ENCODE data around the gene ASB13. TPM values are rescaled to one million over a fixed set of nuclear protein-coding genes. Genes with fewer than 3 reads are reported as not detected.

ASB13 gene
- total and polyA plus RNA-seq, 2 donors (not counting 1 experiment from before 2014, with no cell fraction given), result 5.4 to 15.4 TPM

GRCh38 chr10:5609952-5610616 lies 56.3 kb downstream of the ASB13 start:
- no peak overlapping the region for H3K4me3 ChIP-seq (replicated peaks in 1 of 4; ENCODE audit: control extremely low read depth in 1 of 4, insufficient read depth in 1 of 4, low read depth in 3 of 4, low read length in 4 of 4)
- no peaks in the 10 kb centered on the region for H3K9me3 ChIP-seq (ENCODE audit: control insufficient read depth, insufficient read depth, low read depth, low read length)
- H3K79me2 ChIP-seq (ENCODE audit: control insufficient read depth, insufficient read depth, low read length), result no peaks in the 10 kb centered on the region
- no peaks in the 10 kb centered on the region for H3K4me1 ChIP-seq (ENCODE audit: control insufficient read depth, extremely low read depth, insufficient read depth, low read length)
- TF ChIP-seq, protein P1, sequence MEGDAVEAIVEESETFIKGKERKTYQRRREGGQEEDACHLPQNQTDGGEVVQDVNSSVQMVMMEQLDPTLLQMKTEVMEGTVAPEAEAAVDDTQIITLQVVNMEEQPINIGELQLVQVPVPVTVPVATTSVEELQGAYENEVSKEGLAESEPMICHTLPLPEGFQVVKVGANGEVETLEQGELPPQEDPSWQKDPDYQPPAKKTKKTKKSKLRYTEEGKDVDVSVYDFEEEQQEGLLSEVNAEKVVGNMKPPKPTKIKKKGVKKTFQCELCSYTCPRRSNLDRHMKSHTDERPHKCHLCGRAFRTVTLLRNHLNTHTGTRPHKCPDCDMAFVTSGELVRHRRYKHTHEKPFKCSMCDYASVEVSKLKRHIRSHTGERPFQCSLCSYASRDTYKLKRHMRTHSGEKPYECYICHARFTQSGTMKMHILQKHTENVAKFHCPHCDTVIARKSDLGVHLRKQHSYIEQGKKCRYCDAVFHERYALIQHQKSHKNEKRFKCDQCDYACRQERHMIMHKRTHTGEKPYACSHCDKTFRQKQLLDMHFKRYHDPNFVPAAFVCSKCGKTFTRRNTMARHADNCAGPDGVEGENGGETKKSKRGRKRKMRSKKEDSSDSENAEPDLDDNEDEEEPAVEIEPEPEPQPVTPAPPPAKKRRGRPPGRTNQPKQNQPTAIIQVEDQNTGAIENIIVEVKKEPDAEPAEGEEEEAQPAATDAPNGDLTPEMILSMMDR (conservative IDR thresholded peaks at IDR 0.05 in 1 of 2, IDR thresholded peaks at IDR 0.05 in 1 of 2; ENCODE audit: low read depth in 1 of 2, low read length in 2 of 2), result no peak
- no peak for TF ChIP-seq EZH2 (IDR thresholded peaks at IDR 0.05; ENCODE audit: low read length, missing control alignments)
- H3K4me2 ChIP-seq (ENCODE audit: extremely low read depth, insufficient read depth, low read length), result no peak overlapping the region
- no peaks in the 10 kb centered on the region for H4K20me1 ChIP-seq (ENCODE audit: control insufficient read depth, extremely low read depth, insufficient read depth, low read length)
- no peak overlapping the region for H2AFZ ChIP-seq (ENCODE audit: low read length)
- peaks cover 2% of the 10 kb centered on the region for H3K27me3 ChIP-seq (ENCODE audit: control insufficient read depth, insufficient read depth, low read length)
- no peak overlapping the region for H3K27ac ChIP-seq (ENCODE audit: insufficient read depth, low read length)
- no peaks in the 10 kb centered on the region for H3K36me3 ChIP-seq (ENCODE audit: control insufficient read depth, insufficient read depth, low read length)
- H3K9ac ChIP-seq (ENCODE audit: insufficient read depth, low read length), result no peak overlapping the region
- no peak for DNase-seq (ENCODE audit: low read depth in 2 of 2)

DNA sequence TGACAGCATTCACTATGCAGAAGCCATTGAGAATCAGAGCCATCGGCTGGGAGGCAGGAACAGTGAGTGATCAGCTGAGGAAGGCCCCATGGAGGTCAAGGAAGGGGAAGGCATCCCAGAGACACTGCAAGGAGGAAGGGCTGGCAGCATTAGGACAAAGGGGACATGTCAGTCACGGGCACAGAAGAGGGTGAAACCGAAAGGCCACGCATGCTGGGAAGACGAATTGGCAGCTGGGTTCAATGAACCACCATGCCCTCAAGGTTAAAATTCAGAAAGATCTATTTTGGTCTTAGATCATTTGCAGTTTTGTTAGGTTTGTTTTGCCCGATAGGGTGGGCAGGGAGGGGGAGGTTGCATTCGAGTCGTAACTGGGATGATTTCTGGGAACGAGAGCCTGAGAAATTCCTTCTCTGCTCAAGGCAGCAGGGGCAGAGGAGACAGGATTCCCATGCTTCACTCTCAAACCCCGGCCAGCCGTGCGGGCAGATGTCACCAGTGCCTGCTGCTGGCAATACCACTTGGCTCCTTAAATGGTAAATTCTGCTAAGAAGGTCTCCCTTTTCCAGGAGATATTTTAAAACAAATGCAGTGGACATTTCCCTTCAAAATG lies 57.7 kb downstream of the ASB13 start:
- Histone ChIP-seq H3K9me3 (ENCODE audit: control insufficient read depth, insufficient read depth, low read depth, low read length) (no peaks in the 10 kb centered on the region), H3K4me3 (replicated peaks in 1 of 4; ENCODE audit: control extremely low read depth in 1 of 4, insufficient read depth in 1 of 4, low read depth in 3 of 4, low read length in 4 of 4) (no peak overlapping the region), H3K36me3 (ENCODE audit: control insufficient read depth, insufficient read depth, low read length) (no peaks in the 10 kb centered on the region), H3K79me2 (ENCODE audit: control insufficient read depth, insufficient read depth, low read length) (no peaks in the 10 kb centered on the region), H3K4me1 (ENCODE audit: control insufficient read depth, extremely low read depth, insufficient read depth, low read length) (no peaks in the 10 kb centered on the region), H4K20me1 (ENCODE audit: control insufficient read depth, extremely low read depth, insufficient read depth, low read length) (no peaks in the 10 kb centered on the region), H3K9ac (ENCODE audit: insufficient read depth, low read length) (no peak overlapping the region), H3K27ac (ENCODE audit: insufficient read depth, low read length) (no peak overlapping the region), H2AFZ (ENCODE audit: low read length) (peak overlapping the region; percentile 2), H3K27me3 (ENCODE audit: control insufficient read depth, insufficient read depth, low read length) (peaks cover 2% of the 10 kb centered on the region), H3K4me2 (ENCODE audit: extremely low read depth, insufficient read depth, low read length) (no peak overlapping the region)
- no peak for DNase-seq (ENCODE audit: low read depth in 2 of 2)
- TF ChIP-seq, protein P1 (conservative IDR thresholded peaks at IDR 0.05 in 1 of 2, IDR thresholded peaks at IDR 0.05 in 1 of 2; ENCODE audit: low read depth in 1 of 2, low read length in 2 of 2), result no peak
- no peak for TF ChIP-seq EZH2 (IDR thresholded peaks at IDR 0.05; ENCODE audit: low read length, missing control alignments)

GRCh38 chr10:5607594-5607993 lies 58.8 kb downstream of the ASB13 start:
- no peak for TF ChIP-seq EZH2 (IDR thresholded peaks at IDR 0.05; ENCODE audit: low read length, missing control alignments)
- TF ChIP-seq, protein P1 (conservative IDR thresholded peaks at IDR 0.05 in 1 of 2, IDR thresholded peaks at IDR 0.05 in 1 of 2; ENCODE audit: low read depth in 1 of 2, low read length in 2 of 2), result no peak
- no peaks in the 10 kb centered on the region for H4K20me1 ChIP-seq (ENCODE audit: control insufficient read depth, extremely low read depth, insufficient read depth, low read length)
- H3K4me2 ChIP-seq (ENCODE audit: extremely low read depth, insufficient read depth, low read length), result no peak overlapping the region
- peaks cover 2% of the 10 kb centered on the region for H3K27me3 ChIP-seq (ENCODE audit: control insufficient read depth, insufficient read depth, low read length)
- no peak overlapping the region for H3K9ac ChIP-seq (ENCODE audit: insufficient read depth, low read length)
- H3K4me3 ChIP-seq (replicated peaks in 1 of 4; ENCODE audit: control extremely low read depth in 1 of 4, insufficient read depth in 1 of 4, low read depth in 3 of 4, low read length in 4 of 4), result no peak overlapping the region
- no peak overlapping the region for H2AFZ ChIP-seq (ENCODE audit: low read length)
- no peaks in the 10 kb centered on the region for H3K36me3 ChIP-seq (ENCODE audit: control insufficient read depth, insufficient read depth, low read length)
- no peak for DNase-seq (ENCODE audit: low read depth in 2 of 2)
- no peak overlapping the region for H3K27ac ChIP-seq (ENCODE audit: insufficient read depth, low read length)
- no peaks in the 10 kb centered on the region for H3K9me3 ChIP-seq (ENCODE audit: control insufficient read depth, insufficient read depth, low read depth, low read length)
- no peaks in the 10 kb centered on the region for H3K4me1 ChIP-seq (ENCODE audit: control insufficient read depth, extremely low read depth, insufficient read depth, low read length)
- no peaks in the 10 kb centered on the region for H3K79me2 ChIP-seq (ENCODE audit: control insufficient read depth, insufficient read depth, low read length)
